ENCODE results near the gene RTP5. TPM values are rescaled to one million over a fixed set of nuclear protein-coding genes. Genes with fewer than 3 reads are reported as not detected.

RTP5 gene
- total RNA-seq, 2 experiments from 2014 or later: 0.30 to 0.36 TPM

DNA sequence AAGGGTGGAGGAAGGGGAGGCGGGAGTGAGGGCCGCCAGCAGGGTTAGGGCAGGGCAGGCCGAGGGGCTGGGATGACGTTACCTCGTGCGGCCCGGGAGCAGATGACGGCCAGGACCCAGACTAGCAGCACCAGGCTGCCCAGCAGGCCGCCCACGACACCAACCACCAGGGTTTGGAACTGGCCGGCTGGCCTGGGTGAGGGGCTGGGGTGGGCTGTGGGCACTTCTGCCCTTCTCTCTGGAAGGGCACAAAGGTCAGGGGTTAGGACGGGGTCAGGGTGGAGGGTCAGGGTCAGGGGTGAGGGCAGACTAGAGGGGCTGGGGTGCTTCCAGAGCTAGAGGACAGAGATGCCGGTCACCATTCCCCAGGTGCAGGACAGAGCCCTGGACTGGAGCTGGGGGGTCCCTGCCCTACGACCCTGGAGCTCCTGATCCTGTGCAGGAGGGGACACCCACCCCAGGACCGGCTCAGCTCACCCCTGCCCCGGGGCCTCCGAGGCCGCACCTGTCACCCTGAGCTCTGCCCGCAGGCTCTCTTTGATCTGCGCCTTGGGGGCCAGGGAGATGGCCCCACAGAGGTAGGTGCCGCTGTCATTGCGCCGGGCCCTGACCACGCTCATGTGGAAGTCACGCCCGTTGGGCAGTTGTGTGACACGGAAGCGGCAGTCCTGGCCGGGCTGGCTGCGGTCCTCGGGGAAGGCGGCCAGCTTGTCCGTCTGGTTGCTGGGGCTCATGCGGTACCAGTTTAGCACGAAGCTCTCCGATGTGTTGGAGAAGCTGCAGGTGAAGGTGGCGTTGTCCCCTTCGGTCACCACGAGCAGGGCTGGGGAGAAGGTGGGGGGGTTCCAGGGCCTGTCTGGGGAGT is 17.2 kb upstream of the RTP5 start:
- no peaks in the 10 kb centered on the region for H3K36me3 Mint-ChIP-seq (ENCODE audit: low read depth)
- H3K4me1 Mint-ChIP-seq (ENCODE audit: low read depth): no peaks in the 10 kb centered on the region
- no peak overlapping the region for H3K4me3 Mint-ChIP-seq
- no peaks in the 10 kb centered on the region for H3K27me3 Mint-ChIP-seq
- ChIA-PET POLR2A (no interaction called here), CTCF (interaction anchor here (1.5 kb wide), 1 partner anchor 26 kb away, joined by 3 read pairs; no protein-coding TSS in a partner anchor)
- no peak overlapping the region for H3K27ac Mint-ChIP-seq
- no peaks in the 10 kb centered on the region for H3K9me3 Mint-ChIP-seq
- DNase-seq: peak in 1 of 14 experiments; percentile 22
- Histone ChIP-seq H3K27ac (ENCODE audit: low read depth in 1 of 2, low read length in 2 of 2) (no peak overlapping the region), H3K4me1 (ENCODE audit: insufficient read depth, low read length) (peaks cover 37% of the 10 kb centered on the region), H3K4me3 (ENCODE audit: low read length) (no peak overlapping the region), H3K27me3 (ENCODE audit: control insufficient read depth in 1 of 2, insufficient read depth in 2 of 2, low read length in 2 of 2) (no peaks in the 10 kb centered on the region), H3K36me3 (ENCODE audit: insufficient read depth, low read length) (peaks cover 4% of the 10 kb centered on the region), H3K9me3 (ENCODE audit: control insufficient read depth in 1 of 2, insufficient read depth in 1 of 2, low read length in 2 of 2) (no peaks in the 10 kb centered on the region)
- intact Hi-C loops (cut with DNase I, micrococcal nuclease): no loop called here
- TF ChIP-seq, protein P1, sequence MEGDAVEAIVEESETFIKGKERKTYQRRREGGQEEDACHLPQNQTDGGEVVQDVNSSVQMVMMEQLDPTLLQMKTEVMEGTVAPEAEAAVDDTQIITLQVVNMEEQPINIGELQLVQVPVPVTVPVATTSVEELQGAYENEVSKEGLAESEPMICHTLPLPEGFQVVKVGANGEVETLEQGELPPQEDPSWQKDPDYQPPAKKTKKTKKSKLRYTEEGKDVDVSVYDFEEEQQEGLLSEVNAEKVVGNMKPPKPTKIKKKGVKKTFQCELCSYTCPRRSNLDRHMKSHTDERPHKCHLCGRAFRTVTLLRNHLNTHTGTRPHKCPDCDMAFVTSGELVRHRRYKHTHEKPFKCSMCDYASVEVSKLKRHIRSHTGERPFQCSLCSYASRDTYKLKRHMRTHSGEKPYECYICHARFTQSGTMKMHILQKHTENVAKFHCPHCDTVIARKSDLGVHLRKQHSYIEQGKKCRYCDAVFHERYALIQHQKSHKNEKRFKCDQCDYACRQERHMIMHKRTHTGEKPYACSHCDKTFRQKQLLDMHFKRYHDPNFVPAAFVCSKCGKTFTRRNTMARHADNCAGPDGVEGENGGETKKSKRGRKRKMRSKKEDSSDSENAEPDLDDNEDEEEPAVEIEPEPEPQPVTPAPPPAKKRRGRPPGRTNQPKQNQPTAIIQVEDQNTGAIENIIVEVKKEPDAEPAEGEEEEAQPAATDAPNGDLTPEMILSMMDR (IDR thresholded peaks at IDR 0.05): no peak
- no peak for ATAC-seq (ENCODE audit: poor library complexity)

DNA sequence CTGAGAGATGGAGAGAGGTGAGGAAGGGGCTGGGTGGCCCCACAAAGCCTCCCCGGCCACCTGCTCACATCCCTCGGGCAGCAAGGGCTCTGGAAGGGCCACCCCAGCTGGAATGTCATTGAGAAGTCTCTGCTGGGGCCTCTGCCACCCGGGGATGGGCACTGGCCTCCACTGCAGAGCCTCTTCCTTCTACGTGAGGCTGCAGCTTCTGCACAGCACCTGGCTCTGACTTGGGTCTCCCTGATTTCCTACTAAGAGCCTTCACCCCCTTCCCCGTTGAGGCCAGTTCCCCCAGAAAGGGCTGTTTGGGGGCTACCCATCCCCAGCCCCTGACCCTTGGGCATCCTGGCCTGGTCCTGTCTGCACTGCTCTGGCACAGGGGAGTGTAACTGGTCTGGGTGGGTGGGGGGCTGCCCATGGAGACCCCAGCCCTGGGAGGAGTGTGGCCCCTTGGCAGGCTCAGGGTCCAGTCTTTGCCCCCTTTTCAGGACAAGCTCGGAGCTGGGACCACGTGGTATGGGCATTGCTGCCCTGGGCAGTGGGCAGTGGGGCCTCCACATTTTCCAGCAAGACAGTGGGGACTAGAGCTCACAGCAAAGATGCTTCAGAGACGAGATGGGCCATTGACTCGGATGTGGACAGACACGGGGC is 16.4 kb upstream of the RTP5 start:
- Mint-ChIP-seq H3K27ac (no peak overlapping the region), H3K36me3 (ENCODE audit: low read depth) (no peaks in the 10 kb centered on the region), H3K9me3 (no peaks in the 10 kb centered on the region), H3K27me3 (no peaks in the 10 kb centered on the region), H3K4me3 (no peak overlapping the region), H3K4me1 (ENCODE audit: low read depth) (peaks cover 4% of the 10 kb centered on the region)
- no peak overlapping the region for H3K4me3 ChIP-seq (ENCODE audit: low read length)
- H3K27ac ChIP-seq (ENCODE audit: low read depth in 1 of 2, low read length in 2 of 2): no peak overlapping the region
- intact Hi-C loops (cut with DNase I, micrococcal nuclease): no loop called here
- peaks cover 4% of the 10 kb centered on the region for H3K36me3 ChIP-seq (ENCODE audit: insufficient read depth, low read length)
- CTCF ChIA-PET: interaction anchor here (1.1 to 1.5 kb wide), 2 partner anchors 17 to 25 kb away, joined by 3 read pairs; no protein-coding TSS in a partner anchor
- no peaks in the 10 kb centered on the region for H3K27me3 ChIP-seq (ENCODE audit: control insufficient read depth in 1 of 2, insufficient read depth in 2 of 2, low read length in 2 of 2)
- POLR2A ChIA-PET: no interaction called here
- ATAC-seq (ENCODE audit: poor library complexity) (no peak), DNase-seq (no peak)
- H3K9me3 ChIP-seq (ENCODE audit: control insufficient read depth in 1 of 2, insufficient read depth in 1 of 2, low read length in 2 of 2): no peaks in the 10 kb centered on the region
- H3K4me1 ChIP-seq (ENCODE audit: insufficient read depth, low read length): peaks cover 45% of the 10 kb centered on the region
- TF ChIP-seq, protein P1 (IDR thresholded peaks at IDR 0.05): no peak

DNA sequence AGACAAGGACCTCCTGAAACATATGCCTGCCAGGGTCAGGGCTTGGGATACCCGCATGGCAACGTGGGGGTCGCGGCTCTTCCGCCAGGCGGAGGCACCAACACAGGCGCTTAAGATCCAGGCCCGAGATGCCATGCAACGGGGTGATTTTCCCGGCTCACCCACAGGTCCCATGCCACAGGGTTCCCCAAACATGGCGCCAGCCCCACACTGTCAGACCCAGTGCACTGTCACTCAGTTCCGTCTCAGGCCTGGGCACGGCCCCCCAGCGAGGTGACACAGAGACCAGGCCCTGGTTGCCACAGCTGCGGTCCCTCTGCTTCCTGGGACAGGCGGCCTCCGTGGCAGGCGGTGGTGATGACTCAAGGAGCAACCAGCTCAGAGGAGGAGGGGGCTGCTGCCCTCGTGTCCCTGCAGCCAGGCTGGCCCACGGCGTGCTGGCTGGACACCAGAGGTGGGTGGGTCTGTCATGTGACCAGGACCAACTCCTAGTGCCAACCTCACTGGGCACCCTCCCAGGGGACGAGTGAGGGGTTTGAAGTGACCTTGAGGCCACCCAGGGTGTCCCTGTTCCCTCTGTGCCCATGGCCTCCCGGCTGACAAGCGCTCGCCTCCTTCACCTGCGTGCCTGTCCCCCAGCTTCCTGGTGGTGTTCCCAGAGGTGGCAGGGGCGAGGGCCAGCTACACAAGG is 15.7 kb upstream of the RTP5 start:
- intact Hi-C loops (cut with DNase I, micrococcal nuclease): no loop called here
- POLR2A ChIA-PET: no interaction called here
- H3K27ac Mint-ChIP-seq: no peak overlapping the region
- H3K27me3 ChIP-seq (ENCODE audit: control insufficient read depth in 1 of 2, insufficient read depth in 2 of 2, low read length in 2 of 2): no peaks in the 10 kb centered on the region
- no peaks in the 10 kb centered on the region for H3K9me3 Mint-ChIP-seq
- DNase-seq (peak in 2 of 14 experiments; percentile 26 to 55), ATAC-seq (ENCODE audit: poor library complexity) (no peak)
- no peaks in the 10 kb centered on the region for H3K27me3 Mint-ChIP-seq
- H3K9me3 ChIP-seq (ENCODE audit: control insufficient read depth in 1 of 2, insufficient read depth in 1 of 2, low read length in 2 of 2): no peaks in the 10 kb centered on the region
- H3K36me3 ChIP-seq (ENCODE audit: insufficient read depth, low read length): peaks cover 4% of the 10 kb centered on the region
- no peak overlapping the region for H3K4me3 Mint-ChIP-seq
- peaks cover 52% of the 10 kb centered on the region for H3K4me1 ChIP-seq (ENCODE audit: insufficient read depth, low read length)
- H3K4me1 Mint-ChIP-seq (ENCODE audit: low read depth): peaks cover 9% of the 10 kb centered on the region
- no peak overlapping the region for H3K4me3 ChIP-seq (ENCODE audit: low read length)
- CTCF ChIA-PET: interaction anchor here (1.1 kb wide), 1 partner anchor 18 kb away, joined by 3 read pairs; no protein-coding TSS in a partner anchor
- H3K36me3 Mint-ChIP-seq (ENCODE audit: low read depth): no peaks in the 10 kb centered on the region
- TF ChIP-seq, protein P1 (IDR thresholded peaks at IDR 0.05): no peak
- H3K27ac ChIP-seq (ENCODE audit: low read depth in 1 of 2, low read length in 2 of 2): no peak overlapping the region
